ENCODE data around the gene CRYBB2. TPM values are rescaled to one million over a fixed set of nuclear protein-coding genes. Genes with fewer than 3 reads are reported as not detected.

Gene CRYBB2
- total and polyA plus RNA-seq, 2 donors (not counting 1 experiment from before 2014, with no cell fraction given), result not detected

DNA sequence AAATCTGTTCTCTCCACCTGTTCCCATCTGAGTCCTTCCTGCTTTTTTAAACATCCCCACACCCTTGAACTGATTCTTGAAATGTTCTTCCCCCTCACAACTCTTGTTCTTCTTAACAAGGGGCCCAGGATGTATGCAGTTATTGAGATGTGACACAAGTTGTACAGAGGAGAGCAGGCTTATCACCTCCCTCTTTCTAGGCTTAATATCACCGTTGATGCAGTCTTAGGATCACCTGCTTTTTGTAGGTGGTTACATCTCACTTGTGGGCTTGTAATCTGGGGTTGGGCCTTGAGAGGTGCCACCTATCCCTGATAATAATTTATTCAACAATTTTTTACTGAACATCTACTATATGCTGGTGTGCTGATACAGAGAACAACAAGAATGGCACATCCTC, 13.6 kb upstream of the CRYBB2 start:
- CTCF ChIA-PET, result no interaction called here
- H3K4me3 ChIP-seq (ENCODE audit: control extremely low read depth in 1 of 5, extremely low read depth in 1 of 5, insufficient read depth in 1 of 5, low read depth in 2 of 5, low read length in 4 of 5), result no peak overlapping the region
- POLR2A ChIA-PET, result no interaction called here
- H3K4me1 ChIP-seq (ENCODE audit: control insufficient read depth in 2 of 2, insufficient read depth in 2 of 2, low read length in 2 of 2), result no peaks in the 10 kb centered on the region
- no peaks in the 10 kb centered on the region for H3K9me3 Mint-ChIP-seq (ENCODE audit: insufficient read depth)
- no peak overlapping the region for H3K4me3 Mint-ChIP-seq
- H3K27ac ChIP-seq (ENCODE audit: low read length in 2 of 2), result no peak overlapping the region
- DNase-seq, result no peak
- H3K79me2 ChIP-seq (ENCODE audit: control insufficient read depth, insufficient read depth, low read length), result no peaks in the 10 kb centered on the region
- no peak overlapping the region for H3K9ac ChIP-seq (ENCODE audit: low read length)
- H4K20me1 ChIP-seq (ENCODE audit: control insufficient read depth, insufficient read depth, low read length, poor library complexity, severe bottlenecking), result no peaks in the 10 kb centered on the region
- no peak overlapping the region for H3K4me2 ChIP-seq (replicated peaks; ENCODE audit: low read depth, low read length, poor library complexity, severe bottlenecking)
- H3K27me3 Mint-ChIP-seq, result peaks cover 9% of the 10 kb centered on the region
- WGBS (ENCODE audit: insufficient coverage), result no CpG with 5 or more reads among the region's 1 CpG
- no peak overlapping the region for H2AFZ ChIP-seq (ENCODE audit: insufficient read depth, low read depth, low read length, poor library complexity, severe bottlenecking)
- intact Hi-C loops (cut with micrococcal nuclease), result no loop called here
- no peak for ATAC-seq (ENCODE audit: low read depth)
- H3K9me3 ChIP-seq (ENCODE audit: control extremely low read depth in 1 of 3, control insufficient read depth in 2 of 3, insufficient read depth in 1 of 3, low read length in 2 of 3), result peaks cover 0 to 2% (median 0%) of the 10 kb centered on the region in 3 donors
- no peaks in the 10 kb centered on the region for H3K4me1 Mint-ChIP-seq
- H3K36me3 ChIP-seq (replicated peaks in 1 of 2; ENCODE audit: control extremely low read depth in 1 of 2, control insufficient read depth in 1 of 2, extremely low read depth in 1 of 2, insufficient read depth in 2 of 2, low read length in 1 of 2), result no peaks in the 10 kb centered on the region
- TF ChIP-seq, protein P1, sequence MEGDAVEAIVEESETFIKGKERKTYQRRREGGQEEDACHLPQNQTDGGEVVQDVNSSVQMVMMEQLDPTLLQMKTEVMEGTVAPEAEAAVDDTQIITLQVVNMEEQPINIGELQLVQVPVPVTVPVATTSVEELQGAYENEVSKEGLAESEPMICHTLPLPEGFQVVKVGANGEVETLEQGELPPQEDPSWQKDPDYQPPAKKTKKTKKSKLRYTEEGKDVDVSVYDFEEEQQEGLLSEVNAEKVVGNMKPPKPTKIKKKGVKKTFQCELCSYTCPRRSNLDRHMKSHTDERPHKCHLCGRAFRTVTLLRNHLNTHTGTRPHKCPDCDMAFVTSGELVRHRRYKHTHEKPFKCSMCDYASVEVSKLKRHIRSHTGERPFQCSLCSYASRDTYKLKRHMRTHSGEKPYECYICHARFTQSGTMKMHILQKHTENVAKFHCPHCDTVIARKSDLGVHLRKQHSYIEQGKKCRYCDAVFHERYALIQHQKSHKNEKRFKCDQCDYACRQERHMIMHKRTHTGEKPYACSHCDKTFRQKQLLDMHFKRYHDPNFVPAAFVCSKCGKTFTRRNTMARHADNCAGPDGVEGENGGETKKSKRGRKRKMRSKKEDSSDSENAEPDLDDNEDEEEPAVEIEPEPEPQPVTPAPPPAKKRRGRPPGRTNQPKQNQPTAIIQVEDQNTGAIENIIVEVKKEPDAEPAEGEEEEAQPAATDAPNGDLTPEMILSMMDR (IDR thresholded peaks at IDR 0.05), result no peak
- no peak for TF ChIP-seq EZH2 (IDR thresholded peaks at IDR 0.05; ENCODE audit: borderline replicate concordance, insufficient read depth, low read depth, low read length, poor library complexity, severe bottlenecking)
- no peak overlapping the region for H3K27ac Mint-ChIP-seq
- peaks cover 0 to 3% (median 0%) of the 10 kb centered on the region in 4 experiments for H3K27me3 ChIP-seq (replicated peaks in 1 of 4; ENCODE audit: control extremely low read depth in 1 of 4, control insufficient read depth in 3 of 4, insufficient read depth in 4 of 4, low read length in 3 of 4)

DNA sequence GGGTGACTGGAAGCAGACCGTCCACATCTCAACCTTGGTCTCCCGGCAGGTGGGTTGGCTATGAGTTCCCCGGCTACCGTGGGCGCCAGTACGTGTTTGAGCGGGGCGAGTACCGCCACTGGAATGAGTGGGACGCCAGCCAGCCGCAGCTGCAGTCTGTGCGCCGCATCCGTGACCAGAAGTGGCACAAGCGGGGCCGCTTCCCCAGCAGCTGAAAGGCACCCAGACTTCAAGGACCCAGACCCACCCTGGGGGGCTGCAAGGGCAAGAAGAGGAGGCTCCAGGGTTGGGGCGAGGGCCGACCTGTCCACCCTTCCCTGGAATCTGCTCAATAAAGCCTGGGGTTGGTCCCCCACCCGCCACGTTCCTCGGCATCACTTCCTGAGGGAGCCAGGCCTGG, 12.4 kb upstream of the CRYBB2 start:
- H3K27me3 Mint-ChIP-seq, result peaks cover 12% of the 10 kb centered on the region
- no peaks in the 10 kb centered on the region for H4K20me1 ChIP-seq (ENCODE audit: control insufficient read depth, insufficient read depth, low read length, poor library complexity, severe bottlenecking)
- no peaks in the 10 kb centered on the region for H3K9me3 Mint-ChIP-seq (ENCODE audit: insufficient read depth)
- H3K36me3 ChIP-seq (replicated peaks in 1 of 2; ENCODE audit: control extremely low read depth in 1 of 2, control insufficient read depth in 1 of 2, extremely low read depth in 1 of 2, insufficient read depth in 2 of 2, low read length in 1 of 2), result no peaks in the 10 kb centered on the region
- no peak overlapping the region for H2AFZ ChIP-seq (ENCODE audit: insufficient read depth, low read depth, low read length, poor library complexity, severe bottlenecking)
- H3K4me3 Mint-ChIP-seq, result no peak overlapping the region
- TF ChIP-seq, protein P1 (IDR thresholded peaks at IDR 0.05), result no peak
- TF ChIP-seq EZH2 (IDR thresholded peaks at IDR 0.05; ENCODE audit: borderline replicate concordance, insufficient read depth, low read depth, low read length, poor library complexity, severe bottlenecking), result no peak
- H3K79me2 ChIP-seq (ENCODE audit: control insufficient read depth, insufficient read depth, low read length), result no peaks in the 10 kb centered on the region
- ChIA-PET POLR2A (no interaction called here), CTCF (no interaction called here)
- H3K4me2 ChIP-seq (replicated peaks; ENCODE audit: low read depth, low read length, poor library complexity, severe bottlenecking), result no peak overlapping the region
- no peaks in the 10 kb centered on the region for H3K4me1 Mint-ChIP-seq
- ATAC-seq (ENCODE audit: low read depth), result no peak
- intact Hi-C loops (cut with micrococcal nuclease), result no loop called here
- no peaks in the 10 kb centered on the region for H3K4me1 ChIP-seq (ENCODE audit: control insufficient read depth in 2 of 2, insufficient read depth in 2 of 2, low read length in 2 of 2)
- no peak overlapping the region for H3K4me3 ChIP-seq (ENCODE audit: control extremely low read depth in 1 of 5, extremely low read depth in 1 of 5, insufficient read depth in 1 of 5, low read depth in 2 of 5, low read length in 4 of 5)
- no peak overlapping the region for H3K27ac Mint-ChIP-seq
- no peak overlapping the region for H3K27ac ChIP-seq (ENCODE audit: low read length in 2 of 2)
- WGBS (ENCODE audit: insufficient coverage), result 90% methylated on average over 21 of the region's 21 CpGs
- H3K27me3 ChIP-seq (replicated peaks in 1 of 4; ENCODE audit: control extremely low read depth in 1 of 4, control insufficient read depth in 3 of 4, insufficient read depth in 4 of 4, low read length in 3 of 4), result peaks cover 0 to 3% (median 0%) of the 10 kb centered on the region in 4 experiments
- no peak overlapping the region for H3K9ac ChIP-seq (ENCODE audit: low read length)
- H3K9me3 ChIP-seq (ENCODE audit: control extremely low read depth in 1 of 3, control insufficient read depth in 2 of 3, insufficient read depth in 1 of 3, low read length in 2 of 3), result peaks cover 0 to 2% (median 0%) of the 10 kb centered on the region in 3 donors
- DNase-seq, result no peak
